GM21786 (cell line): ENCODE data around the gene TRIM63.
"Not testable (repeated sequence)": the region's sequence is repeated elsewhere in the genome, so short reads cannot be mapped to it uniquely, and the experiment has no call there.

Experiments used
- ATAC-seq: cut with Tn5 transposase; IDR thresholded peaks from one replicate; pipeline ENCODE4 v1.9.1; 2021; ENCODE audit not compliant: unreplicated experiment

The TRIM63 gene

DNA sequence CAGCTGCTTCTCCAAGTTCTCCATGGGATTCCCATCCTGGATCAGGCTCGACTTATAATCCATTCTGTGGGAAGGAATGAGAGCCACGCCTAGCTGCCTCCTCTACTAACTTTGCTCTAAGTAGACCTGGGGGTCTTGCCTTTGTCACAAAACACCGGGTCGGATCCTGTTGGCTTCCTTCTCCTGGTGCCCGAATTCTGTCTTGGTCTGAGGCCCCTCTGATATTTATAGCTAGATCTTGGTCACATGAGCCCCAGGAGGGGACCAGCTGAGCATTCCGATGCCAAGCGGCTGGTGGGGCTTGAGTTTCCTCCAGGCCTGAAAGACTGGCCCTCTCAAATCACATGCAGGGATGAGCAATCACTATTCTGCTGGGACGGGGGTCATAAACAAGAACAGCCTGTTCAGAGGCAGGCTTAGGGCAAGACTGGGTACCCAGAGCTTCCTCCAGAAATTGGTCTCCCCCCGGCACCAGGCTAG, at the start of gene TRIM63:
TRIM63 (minus strand) TSS at position 199 of the 480 bp plus-strand sequence; CDS start at position 63, 136 bp downstream.
- no peak for ATAC-seq

DNA sequence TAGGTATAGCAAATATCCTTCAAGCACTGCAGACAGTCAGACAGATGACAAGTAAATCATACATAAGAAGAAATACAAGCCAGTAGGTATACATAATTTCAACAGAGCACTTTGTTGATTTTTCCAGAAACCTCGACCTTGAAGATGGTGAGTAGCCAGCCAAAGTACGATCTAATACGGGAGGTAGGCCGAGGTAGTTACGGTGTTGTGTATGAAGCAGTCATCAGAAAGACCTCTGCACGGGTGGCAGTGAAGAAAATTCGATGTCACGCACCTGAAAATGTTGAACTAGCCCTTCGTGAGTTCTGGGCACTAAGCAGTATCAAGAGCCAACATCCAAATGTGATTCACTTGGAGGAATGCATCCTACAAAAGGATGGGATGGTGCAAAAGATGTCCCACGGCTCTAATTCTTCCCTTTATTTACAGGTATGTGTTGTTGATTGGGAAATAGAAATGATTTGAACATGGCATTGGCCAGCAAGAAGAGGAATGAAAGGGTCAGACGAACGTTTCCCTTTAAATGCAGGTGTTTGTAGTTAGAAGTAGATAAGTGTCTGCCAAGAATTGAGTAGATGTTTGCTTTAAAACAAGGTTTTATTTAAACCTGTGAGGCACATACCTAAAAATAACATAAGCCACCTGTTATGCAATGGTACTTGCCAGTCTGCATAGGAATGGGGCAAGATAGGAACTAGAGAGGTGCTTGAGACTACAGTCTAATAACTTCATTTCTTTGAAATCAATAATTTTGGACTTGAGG, 46.9 kb upstream of the TRIM63 start:
- no peak for ATAC-seq

DNA sequence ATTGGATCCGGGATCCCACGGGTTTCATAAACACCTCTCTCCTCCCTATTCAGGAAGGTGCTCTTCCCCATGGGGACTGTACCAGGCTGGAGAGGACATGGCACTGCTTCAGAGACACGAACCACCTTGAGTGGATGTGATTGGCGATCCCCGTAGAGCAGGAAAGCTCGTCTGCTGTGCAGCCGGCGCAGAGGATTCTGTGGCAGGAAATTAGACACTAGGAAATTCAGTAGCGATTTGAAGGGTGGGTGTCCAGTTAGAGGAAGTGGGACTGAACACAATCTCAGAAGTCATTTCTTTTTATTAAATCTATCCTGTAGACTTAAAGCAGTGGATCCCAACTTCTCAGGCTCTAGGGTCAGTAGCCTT, 45.0 kb upstream of the TRIM63 start:
- ATAC-seq = peak; percentile 11

DNA sequence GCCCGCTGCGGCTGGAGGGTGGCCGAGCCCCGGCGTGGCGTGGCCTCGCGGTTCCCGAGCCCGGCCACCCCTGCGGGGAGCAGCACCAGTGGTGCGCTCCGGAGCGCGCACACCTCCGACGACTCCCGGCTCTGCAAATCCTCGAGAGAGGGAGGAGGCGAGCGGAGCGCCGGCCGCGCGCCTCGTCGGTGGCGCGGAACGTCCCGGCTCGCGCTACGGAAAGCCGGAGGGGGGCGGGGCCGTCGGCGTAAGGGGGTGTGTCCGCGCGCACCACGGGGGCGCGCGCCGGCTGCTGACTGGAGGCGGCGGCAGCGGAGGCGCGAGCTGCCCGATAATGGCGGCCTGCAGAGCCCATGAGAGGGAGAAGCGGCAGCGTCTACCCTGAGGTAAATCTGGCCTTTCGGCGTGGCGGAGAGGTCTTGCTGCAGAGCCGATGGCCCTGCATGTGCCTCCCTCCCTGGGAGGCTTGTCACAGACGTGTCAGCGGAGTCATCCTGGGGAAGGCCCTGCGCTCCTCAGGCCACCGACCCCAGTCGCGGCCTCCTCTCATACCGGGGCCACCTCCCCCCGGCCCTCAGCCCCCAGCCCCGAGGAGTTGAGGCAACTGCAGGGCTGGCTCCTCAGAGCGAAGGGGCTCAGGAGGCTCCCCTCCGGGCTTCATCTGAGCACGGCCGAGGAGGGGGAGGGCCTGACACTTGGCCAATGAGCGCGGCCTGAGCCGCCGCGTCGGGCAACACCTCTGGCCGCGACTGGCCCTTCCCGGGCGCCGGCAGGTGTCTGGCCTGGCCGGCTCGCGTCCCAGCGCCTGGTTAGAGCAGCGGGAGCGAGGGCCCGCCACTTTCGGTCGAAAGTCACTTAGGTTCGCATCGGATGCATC, 44.3 kb upstream of the TRIM63 start, which contains the start of gene PDIK1L:
PDIK1L (plus strand) TSS at position 295 of the 877 bp plus-strand sequence. CDS start 2,485 bp downstream, outside the sequence.
- peak; percentile 60 for ATAC-seq

DNA sequence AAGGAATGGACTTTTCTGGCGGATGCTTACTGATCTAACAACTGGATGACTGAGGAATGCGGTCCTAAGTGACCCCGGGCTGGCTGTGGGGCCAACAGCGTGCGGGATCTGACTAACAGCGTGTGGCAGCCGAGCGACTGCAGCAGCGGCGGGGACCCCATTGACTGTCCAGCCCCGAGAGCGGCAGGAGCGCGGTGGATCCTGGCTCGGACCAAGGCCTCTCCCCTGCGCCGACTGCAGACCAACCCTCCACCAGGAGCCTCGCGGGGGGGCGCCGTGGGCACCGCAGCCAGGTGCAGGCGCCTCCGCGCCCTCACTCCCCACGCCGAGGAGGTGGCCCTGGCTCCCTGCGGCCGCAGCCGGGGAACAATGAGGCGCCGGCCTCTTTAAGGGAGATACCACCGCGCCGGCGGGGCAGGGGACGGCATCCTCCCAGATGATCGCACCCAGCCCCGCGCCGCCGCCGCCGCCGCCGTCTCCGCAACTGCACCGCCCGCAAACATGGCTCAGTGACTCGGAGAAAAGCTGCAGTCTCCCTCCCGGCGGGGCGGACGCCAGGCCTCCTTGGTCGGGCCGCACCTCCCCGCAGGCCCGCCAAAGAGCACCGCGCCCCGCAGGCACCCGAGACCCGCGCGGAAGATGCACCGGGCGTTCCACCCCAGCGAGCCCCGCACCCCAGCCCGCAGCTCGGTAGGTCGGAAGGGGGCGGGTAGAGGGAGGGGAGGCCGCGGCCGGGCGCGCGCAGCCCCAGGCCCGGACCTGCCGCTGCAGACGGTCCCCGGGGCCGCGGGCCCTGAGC, 43.5 kb upstream of the TRIM63 start:
- peak; percentile 39 for ATAC-seq

DNA sequence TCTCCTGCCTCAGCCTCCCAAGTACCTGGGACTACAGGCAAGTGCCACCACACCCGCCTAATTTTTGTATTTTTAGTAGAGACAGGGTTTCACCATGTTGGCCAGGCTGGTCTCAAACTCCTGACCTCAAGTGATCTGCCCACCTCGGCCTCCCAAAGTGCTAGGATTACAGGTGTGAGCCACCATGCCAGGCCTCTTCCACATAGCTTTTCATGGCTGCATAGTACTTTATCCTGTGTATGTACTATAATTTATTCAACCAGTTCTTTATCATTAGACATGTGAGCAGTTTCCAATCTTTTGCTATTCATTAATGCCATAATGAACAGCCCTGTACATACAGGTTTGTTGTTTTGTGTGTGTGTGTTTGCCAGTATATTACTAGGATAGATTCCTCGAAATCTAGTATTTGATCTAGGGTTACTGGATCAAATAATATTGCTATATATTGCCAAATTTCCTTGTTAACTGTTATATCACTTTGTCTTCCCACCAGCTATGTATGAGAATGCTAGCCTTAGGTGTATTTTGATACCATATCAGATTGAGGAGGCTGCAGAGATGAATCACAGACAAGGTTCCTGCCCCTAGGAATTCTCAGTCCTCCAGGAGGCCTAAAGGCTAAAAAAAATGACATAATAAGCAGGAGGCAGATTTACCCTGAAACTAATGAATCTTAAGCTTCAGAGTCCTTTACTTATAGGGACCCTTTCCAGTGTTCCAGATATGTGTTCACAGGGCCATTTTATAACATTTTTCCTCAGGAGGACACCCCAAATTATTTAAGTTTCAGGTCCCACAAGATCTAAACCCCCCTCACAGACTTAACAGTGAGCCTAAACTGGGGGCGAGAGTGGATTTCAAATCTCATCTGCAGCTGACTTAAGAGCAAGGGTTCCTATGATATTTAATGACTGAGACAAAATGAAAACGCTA, 42.1 kb upstream of the TRIM63 start:
- ATAC-seq = no peak

DNA sequence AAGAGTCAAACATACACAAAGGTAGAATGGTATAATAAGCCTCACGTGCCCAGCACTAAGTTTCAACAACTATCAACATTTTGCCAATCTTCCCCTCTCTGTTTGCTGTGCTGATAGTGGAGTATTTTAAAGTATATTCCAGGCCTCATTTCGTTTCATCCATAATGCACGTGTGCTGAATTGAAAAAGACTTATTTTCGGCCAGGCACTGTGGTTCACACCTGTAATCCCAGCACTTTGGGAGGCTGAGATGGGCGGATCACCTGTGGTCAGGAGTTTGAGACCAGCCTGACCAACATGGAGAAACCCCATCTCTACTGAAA, 37.8 kb upstream of the TRIM63 start:
- not testable (repeated sequence) for ATAC-seq

DNA sequence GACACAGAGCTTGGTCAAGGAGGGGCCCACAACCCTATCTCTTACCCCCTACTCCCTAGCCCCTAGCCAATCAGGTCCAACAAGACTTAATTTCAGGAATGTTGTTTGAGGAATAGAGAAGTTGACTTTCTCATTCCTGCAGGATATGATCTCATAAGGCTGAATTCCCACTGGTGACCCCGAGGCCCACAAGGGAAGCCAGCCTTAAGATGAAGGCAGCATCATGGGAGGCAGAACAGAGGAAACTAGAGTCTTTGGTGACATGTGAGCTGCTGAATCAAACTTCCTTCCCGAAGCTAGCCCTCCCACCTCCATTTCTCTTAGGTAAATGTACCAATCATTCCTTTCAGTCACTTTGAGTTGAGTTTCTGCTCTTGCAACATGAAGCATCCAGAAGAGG, 35.1 kb upstream of the TRIM63 start:
- ATAC-seq = no peak

DNA sequence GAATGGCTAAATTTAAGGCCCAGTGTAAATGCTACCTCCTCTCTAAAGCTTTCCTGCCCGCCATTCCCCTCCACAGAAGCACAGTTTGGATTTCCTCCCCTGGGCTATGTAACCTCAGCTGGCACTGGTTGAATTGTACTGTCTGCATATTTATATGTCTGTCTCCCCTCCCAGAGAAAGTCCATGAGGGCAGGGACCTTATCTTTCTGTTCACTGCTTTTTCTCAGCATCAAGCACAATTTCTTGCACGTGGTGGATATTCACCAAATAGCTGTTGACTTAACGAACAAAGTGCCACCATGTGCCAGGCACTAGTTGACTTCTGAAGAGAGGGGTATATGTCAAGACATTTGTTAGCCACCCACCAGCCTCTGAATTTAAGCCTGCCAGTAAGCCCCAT, 34.7 kb upstream of the TRIM63 start:
- no peak for ATAC-seq

DNA sequence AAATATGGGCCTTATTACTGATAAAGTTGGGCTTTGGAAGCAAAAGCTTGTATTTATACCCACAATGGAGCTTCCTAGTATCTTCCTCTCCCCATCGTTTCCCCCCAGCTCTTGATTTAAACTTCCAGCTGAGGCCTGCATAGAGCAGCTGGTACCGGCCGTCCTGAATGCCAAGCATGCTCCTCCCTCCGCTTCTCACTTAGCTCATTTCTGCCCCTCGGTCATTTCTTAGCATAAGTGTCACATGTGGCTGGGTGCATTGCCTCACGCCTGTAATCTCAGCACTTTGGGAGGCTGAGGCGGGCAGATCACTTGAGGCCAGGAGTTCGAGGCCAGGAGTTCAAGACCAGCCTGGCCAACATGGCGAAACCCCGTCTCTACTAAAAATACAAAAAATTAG, 32.8 kb upstream of the TRIM63 start:
- not testable (repeated sequence) for ATAC-seq

DNA sequence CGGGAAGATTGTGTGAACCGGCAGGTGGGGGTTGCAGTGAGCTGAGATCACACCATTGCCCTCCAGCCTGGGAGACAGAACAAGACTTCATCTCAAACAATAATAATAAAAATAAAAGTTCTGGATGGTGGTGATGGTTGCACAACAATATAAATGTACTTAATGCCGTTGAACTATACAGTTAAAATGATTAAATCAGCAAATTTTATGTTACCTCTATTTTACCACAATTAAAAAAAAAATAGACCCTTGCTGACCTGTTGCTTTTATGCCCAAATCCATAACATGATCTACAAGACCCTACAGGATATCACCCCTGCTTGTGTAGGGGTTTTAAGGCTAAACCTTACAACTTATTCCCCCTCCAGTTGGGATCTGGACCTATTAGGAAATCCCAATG, 32.4 kb upstream of the TRIM63 start:
- no peak for ATAC-seq

DNA sequence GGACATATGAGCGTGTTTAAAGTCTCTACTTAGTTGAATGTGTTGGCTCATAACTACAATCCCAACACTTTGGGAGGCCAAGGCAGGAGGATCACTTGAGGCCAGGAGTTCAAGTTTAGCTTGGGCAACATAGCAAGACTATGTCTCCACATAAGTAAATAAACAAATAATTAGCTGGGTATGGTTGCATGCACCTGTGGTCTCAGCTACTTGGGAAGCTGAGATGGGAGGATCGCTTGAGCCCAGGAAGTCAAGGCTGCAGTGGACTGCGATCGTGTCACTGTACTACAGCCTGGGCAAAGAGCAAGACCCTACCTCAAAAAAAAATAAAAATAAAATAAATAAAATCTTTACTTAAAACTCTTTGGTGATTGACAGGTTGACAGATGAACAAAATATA, 31.2 kb upstream of the TRIM63 start:
- no peak for ATAC-seq

DNA sequence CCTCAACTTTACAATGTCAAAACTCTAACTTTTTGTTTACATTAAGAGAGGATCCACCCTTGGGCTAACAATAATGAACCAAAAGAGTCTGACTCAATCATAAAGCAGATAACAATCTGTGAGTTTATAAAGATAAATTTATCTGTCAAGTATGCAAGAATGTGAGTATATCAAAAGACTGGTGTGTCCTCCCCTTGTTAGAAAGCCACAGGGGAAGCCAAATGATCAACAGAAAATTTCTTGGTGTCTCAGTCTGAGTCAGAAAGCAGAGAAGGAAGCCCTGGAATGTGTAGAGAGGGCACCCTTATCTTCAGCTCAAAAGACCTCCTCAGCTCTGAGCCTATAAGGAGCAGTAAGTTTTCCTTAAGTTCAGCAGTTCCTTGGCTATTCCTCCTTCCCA, 30.3 kb upstream of the TRIM63 start:
- ATAC-seq = no peak

DNA sequence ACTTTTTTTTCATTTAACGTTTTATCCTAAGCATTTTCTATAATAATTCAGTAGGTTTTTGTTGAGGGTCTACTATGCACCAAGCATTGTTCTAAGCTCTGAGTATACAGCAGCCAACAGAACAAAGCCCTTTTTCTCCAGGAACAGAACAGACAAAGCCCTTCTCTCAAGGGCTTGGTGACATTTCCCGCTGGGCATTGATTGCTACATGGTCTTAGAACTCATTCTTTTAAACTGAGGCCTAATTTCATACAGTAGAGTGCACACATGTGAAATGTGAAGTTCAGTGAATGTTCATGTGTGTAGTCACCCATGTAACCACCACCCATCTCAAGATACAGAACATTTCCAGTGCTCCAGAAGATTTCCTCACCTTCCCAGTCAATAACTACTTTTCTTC, 29.0 kb upstream of the TRIM63 start:
- no peak for ATAC-seq

DNA sequence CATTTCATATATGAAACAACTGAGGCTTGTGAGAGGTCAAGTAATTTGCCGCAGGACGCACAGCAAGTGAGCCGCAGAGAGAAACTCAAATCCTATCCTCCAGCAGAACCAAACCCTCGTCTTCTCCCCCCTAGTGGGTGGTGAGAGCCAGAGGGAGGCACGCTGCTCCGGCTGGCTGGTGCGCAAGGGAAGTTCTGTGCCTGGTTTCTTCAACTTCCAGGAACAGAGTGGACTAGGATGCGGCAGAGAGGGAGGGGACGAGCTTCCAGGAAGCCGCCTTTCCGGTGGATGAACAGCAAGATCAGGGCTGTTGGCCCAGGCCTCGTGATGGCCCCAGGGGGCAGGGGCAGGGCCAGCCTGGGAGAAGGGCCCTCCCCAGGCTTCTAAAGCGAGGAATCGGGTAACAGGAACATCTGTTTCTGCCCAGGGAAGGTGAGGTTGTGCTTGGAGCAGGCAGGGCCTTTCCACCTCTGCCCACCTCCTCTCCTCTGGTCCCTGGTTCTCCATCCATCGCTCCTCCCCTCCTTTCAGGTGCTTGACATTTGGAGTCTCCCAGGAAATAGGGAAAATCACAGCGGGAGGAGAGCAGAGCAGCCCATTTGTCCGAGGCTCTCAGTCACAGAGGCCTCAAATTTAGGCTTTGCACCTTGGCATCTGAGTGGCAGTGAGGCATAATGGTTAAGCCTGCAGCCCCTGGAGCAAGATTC, 27.4 kb upstream of the TRIM63 start:
- ATAC-seq = no peak

DNA sequence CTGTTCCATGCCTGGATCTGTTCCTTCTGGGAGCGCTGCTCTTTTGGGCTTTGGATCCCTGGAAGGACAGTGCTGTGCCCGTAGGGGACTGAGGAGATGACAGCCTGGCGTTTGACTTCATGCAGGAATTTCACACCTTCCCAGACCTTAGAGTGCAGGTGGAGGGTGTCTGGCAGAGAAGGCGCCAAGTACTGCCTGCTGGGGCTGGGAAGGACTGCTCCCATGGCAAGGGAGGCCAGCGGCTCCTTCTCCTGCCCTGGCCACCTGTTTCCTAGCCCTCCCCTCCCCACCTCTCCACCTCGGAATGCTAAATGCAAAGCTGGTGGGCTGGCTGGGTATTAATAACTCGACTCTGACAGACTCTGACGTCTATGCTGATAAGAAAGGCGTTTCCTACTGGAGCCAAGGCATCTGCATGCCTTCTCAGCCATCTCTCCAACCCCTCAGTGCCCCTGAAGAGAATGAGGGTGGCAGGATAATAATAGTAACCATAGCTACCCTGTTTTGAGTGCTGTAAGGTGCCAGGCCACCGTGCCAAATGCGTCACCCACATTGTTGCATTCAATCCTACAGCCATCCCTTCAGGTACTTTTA, 26.7 kb upstream of the TRIM63 start:
- no peak for ATAC-seq

DNA sequence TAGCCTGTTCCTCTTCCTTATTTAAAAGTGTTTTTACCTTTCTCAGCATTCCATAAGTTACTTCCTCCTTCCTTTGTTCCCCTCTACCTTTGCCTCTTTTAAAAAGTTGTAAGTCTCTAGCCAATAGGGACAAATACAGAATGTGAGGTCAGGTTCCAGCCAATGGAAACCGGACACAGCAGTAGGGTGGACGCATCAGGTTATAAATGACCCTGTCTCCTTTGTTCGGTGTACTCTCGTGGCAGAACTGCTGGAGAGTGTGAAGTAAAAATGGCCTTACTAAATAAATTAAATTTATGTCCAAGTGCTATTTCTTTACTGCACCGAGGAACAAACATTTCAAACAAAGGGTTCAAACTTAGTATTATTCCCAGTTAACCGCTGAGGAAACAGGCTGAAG, 26.1 kb upstream of the TRIM63 start:
- not testable (repeated sequence) for ATAC-seq

DNA sequence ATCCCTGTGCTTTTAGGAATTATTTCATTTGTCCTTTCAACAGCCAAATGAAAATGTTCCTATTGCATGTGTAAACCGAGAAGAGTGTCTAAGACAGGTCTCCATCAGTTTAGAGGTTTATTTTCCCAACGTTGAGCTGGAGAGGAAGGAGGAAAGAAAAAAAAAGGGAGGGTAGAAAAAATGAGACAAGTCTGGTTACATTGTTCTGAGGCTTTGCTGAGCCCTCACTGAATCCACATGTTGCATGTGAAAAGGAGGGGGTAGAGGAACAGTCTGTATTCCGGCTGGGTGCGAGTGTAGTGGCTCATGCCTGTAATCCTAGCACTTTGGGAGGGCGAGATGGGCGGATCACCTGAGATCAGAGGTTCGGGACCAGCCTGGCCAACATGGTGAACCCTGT, 25.0 kb upstream of the TRIM63 start:
- no peak for ATAC-seq

DNA sequence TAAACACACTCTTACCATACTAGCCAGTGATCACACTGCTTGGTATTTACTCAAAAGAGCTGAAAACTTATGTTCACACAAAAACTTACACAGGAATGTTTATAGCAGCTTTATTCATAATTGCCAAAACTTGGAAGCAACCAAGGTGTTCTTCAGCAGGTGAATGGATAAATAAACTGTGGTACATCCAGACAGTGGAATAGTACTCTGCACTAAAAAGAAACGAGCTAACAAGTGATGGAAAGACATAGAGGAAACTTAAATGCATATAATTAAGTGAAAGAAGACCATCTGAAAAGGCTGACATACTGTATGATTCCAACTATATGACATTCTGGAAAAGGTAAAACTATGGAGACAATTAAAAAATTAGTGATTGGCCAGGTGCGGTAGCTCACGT, 23.5 kb upstream of the TRIM63 start:
- ATAC-seq = no peak
